ENCODE results near the gene SPATA31A1.
"Not testable (repeated sequence)": the region's sequence is repeated elsewhere in the genome, so short reads cannot be mapped to it uniquely, and the experiment has no call there.

Gene SPATA31A1

DNA sequence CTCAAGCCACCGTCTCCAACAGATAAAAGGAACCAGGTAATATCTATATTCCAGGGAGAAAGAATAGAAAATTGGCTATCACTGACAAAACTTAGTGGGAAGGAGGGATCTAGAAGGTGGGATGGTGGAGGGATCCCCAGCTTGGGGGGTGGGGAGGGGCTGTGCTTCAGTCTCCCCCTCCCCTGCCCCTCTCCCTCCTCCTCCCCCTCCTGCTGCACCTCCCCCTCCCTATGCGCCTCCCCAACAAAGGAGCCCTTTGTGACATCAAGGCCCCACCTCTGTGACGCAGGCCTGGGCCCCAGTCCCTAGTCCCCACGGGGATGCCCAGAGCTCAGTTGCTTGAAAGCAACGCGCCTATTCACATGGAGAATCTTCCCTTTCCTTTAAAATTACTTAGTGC lies at the start of gene SPATA31A1:
TSS of gene SPATA31A1 (plus strand) at position 301 of the 400 bp plus-strand sequence. CDS start at position 363, 62 bp downstream.
- DNase-seq (ENCODE audit: low spot score), result not testable (repeated sequence)

- DNase-seq (ENCODE audit: low spot score), result not testable (repeated sequence)
These were observed 52.1 kb downstream of the SPATA31A1 start for GRCh38 chr9:39407261-39408204.

GRCh38 chr9:39411254-39411940 lies 55.9 kb downstream of the SPATA31A1 start:
- DNase-seq (ENCODE audit: low spot score), result not testable (repeated sequence)
